Right atrium auricular region (tissue), 2 donors: Measurements from ENCODE around the gene CBX7. TPM values are rescaled to one million over a fixed set of nuclear protein-coding genes. Genes with fewer than 3 reads are reported as not detected.

Experiments
- DNase-seq: peaks from one replicate; pipeline ENCODE4 v3.0.0-alpha.2; 2019; ENCODE audit warnings: low spot score
- H3K27ac ChIP-seq, 2 donors: fragments of 200-600 bp; sonication (generic); 1 replicate in 1 of 2; 2 replicates in 1 of 2; pipeline ENCODE4 v1.5.1; 2016 to 2019
- H3K27me3 ChIP-seq, 2 donors: fragments of 200-600 bp; sonication (generic); one replicate each; pipeline versions ENCODE4 v1.5.1 to v1.6.0; 2017 to 2019
- H3K36me3 ChIP-seq: fragments of 200-600 bp; sonication (generic); one replicate; pipeline ENCODE4 v1.5.1; 2016
- H3K4me1 ChIP-seq, 2 donors: fragments of 200-600 bp; sonication (generic); one replicate each; pipeline versions ENCODE4 v1.5.1 to v1.6.0; 2017 to 2019
- H3K4me3 ChIP-seq, 2 donors: fragments of 200-600 bp; sonication (generic); 1 replicate in 1 of 2; 2 replicates in 1 of 2; pipeline ENCODE4 v1.5.1; 2017 to 2019; ENCODE audit warnings: mild to moderate bottlenecking in 1 of 2, moderate library complexity in 1 of 2
- H3K9me3 ChIP-seq, 2 donors: fragments of 200-600 bp; sonication (generic); one replicate each; pipeline ENCODE4 v1.5.1; 2019
- total RNA-seq, 2 donors: library from RNA; depleted of rRNA; stranded (reverse); fragments of >200 nt; gene quantifications; one replicate each; pipeline ENCODE4 v1.1.0, GENCODE V29; 2016
- TF ChIP-seq, protein P1 (sequence below), 2 donors: fragments of 200-600 bp; sonication (generic); IDR thresholded peaks; one replicate each; pipeline ENCODE4 v1.5.1; 2019; ENCODE audit warnings: antibody characterized with exemption in 2 of 2

The CBX7 gene
- total RNA-seq, 2 donors from 2014 or later, result 62.0 to 111 TPM

DNA sequence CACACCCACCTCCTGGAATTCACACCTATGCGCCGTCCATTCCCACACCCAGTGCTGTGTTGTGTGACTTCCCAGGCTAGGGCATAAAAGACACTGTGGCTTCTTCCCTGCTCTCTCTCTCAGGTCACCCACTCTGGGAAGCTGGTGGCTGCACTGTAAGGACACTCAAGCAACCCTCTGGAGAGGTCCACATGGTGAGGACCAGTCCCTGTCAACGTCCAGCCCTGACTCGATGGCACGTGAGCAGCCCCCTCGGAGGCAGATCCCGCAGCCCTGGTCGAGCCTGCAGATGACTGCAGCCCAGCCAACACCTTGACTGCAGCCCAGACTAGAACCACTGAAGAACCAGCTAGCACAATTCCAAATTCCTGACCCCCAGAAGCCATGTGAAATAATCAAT is 16.2 kb downstream of the CBX7 start:
- Histone ChIP-seq H3K27ac (no peak overlapping the region), H3K4me1 (peaks cover 0 to 18% of the 10 kb centered on the region in 2 donors), H3K9me3 (no peaks in the 10 kb centered on the region), H3K36me3 (peaks cover 32% of the 10 kb centered on the region), H3K27me3 (no peaks in the 10 kb centered on the region), H3K4me3 (no peak overlapping the region)
- DNase-seq, result no peak
- TF ChIP-seq, protein P1, sequence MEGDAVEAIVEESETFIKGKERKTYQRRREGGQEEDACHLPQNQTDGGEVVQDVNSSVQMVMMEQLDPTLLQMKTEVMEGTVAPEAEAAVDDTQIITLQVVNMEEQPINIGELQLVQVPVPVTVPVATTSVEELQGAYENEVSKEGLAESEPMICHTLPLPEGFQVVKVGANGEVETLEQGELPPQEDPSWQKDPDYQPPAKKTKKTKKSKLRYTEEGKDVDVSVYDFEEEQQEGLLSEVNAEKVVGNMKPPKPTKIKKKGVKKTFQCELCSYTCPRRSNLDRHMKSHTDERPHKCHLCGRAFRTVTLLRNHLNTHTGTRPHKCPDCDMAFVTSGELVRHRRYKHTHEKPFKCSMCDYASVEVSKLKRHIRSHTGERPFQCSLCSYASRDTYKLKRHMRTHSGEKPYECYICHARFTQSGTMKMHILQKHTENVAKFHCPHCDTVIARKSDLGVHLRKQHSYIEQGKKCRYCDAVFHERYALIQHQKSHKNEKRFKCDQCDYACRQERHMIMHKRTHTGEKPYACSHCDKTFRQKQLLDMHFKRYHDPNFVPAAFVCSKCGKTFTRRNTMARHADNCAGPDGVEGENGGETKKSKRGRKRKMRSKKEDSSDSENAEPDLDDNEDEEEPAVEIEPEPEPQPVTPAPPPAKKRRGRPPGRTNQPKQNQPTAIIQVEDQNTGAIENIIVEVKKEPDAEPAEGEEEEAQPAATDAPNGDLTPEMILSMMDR (IDR thresholded peaks at IDR 0.05), result no peak

GRCh38 chr22:39135092-39135896 is 17.2 kb downstream of the CBX7 start:
- Histone ChIP-seq H3K9me3 (no peaks in the 10 kb centered on the region), H3K4me3 (no peak overlapping the region), H3K27me3 (no peaks in the 10 kb centered on the region), H3K4me1 (peaks cover 0 to 28% of the 10 kb centered on the region in 2 donors), H3K27ac (no peak overlapping the region), H3K36me3 (peaks cover 32% of the 10 kb centered on the region)
- DNase-seq, result no peak
- TF ChIP-seq, protein P1 (IDR thresholded peaks at IDR 0.05), result peak; percentile 24 to 62

- DNase-seq, result no peak
- H3K36me3 ChIP-seq, result peaks cover 32% of the 10 kb centered on the region
- H3K27ac ChIP-seq, result no peak overlapping the region
- no peaks in the 10 kb centered on the region for H3K9me3 ChIP-seq
- H3K4me1 ChIP-seq, result peaks cover 0 to 29% of the 10 kb centered on the region in 2 donors
- no peaks in the 10 kb centered on the region for H3K27me3 ChIP-seq
- TF ChIP-seq, protein P1 (IDR thresholded peaks at IDR 0.05), result no peak
- no peak overlapping the region for H3K4me3 ChIP-seq
Observed at GRCh38 chr22:39134366-39135091, 18.0 kb downstream of the CBX7 start.

GRCh38 chr22:39133871-39134270 is 18.6 kb downstream of the CBX7 start:
- no peak overlapping the region for H3K4me3 ChIP-seq
- no peak for DNase-seq
- H3K9me3 ChIP-seq, result no peaks in the 10 kb centered on the region
- TF ChIP-seq, protein P1 (IDR thresholded peaks at IDR 0.05), result no peak
- H3K36me3 ChIP-seq, result peaks cover 32% of the 10 kb centered on the region
- no peaks in the 10 kb centered on the region for H3K27me3 ChIP-seq
- peaks cover 0 to 29% of the 10 kb centered on the region in 2 donors for H3K4me1 ChIP-seq
- H3K27ac ChIP-seq, result no peak overlapping the region

- peaks cover 32% of the 10 kb centered on the region for H3K36me3 ChIP-seq
- no peaks in the 10 kb centered on the region for H3K9me3 ChIP-seq
- H3K27ac ChIP-seq, result no peak overlapping the region
- peaks cover 0 to 29% of the 10 kb centered on the region in 2 donors for H3K4me1 ChIP-seq
- no peak for DNase-seq
- H3K4me3 ChIP-seq, result no peak overlapping the region
- TF ChIP-seq, protein P1 (IDR thresholded peaks at IDR 0.05), result no peak
- H3K27me3 ChIP-seq, result no peaks in the 10 kb centered on the region
Observed at GRCh38 chr22:39132871-39133524, 19.5 kb downstream of the CBX7 start.
